ENCODE results near the gene PLA2G2D. TPM values are rescaled to one million over a fixed set of nuclear protein-coding genes. Genes with fewer than 3 reads are reported as not detected.
A peak's percentile ranks its signal among the peaks of the same experiment; 100 is the strongest.

Gene PLA2G2D
- total RNA-seq, 1 experiment from 2014 or later: not detected

DNA sequence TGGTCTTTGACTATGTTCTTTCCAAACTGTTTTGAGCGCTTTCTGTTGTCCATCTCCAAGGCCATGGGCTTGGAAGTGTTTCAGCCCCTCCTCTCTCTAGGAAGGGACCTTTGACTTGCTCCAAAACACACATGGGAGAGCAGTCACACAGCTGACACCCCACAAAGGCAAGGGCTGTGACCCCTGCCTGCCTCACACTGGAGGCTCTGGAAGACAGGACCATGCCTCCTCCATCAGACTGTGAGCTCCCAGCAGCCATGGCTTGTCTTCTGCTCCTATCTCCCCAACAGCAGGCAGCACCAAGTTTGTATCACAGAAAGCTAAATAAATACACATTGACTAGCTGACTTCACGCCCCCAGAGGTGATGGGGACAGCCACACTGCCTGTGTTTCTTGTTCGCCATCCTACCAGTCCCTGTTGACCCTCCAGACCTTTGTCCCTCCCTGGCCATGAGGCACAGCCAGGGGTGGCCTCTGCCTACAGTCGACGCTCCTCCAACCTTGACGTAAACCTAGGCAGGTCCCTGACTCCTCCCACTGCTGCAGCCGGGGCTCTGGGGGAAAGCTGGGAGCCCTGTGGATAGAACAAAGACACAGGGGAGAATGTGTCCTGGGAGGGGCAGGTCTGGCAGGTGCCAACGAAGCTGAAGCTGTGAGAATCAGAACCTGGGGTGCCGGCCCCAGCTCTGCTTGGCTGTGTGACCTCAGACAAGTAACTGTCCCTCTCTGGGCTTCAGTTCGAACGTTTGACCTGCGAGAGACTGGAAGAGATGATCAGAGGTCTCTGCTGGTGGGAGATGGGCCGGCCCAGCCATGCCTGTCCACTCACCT is 24.6 kb upstream of the PLA2G2D start:
- Histone ChIP-seq H3K4me2 (ENCODE audit: insufficient read depth, insufficient read length, low read length) (no peak overlapping the region), H4K5ac (ENCODE audit: insufficient read length, low read depth, low read length) (no peak overlapping the region), H3K79me2 (ENCODE audit: insufficient read depth, low read length) (no peaks in the 10 kb centered on the region), H3K56ac (ENCODE audit: insufficient read length, low read depth, low read length) (no peak overlapping the region), H3K27ac (ENCODE audit: insufficient read length, low read depth, low read length) (no peak overlapping the region), H3T11ph (ENCODE audit: low read length) (no peak overlapping the region), H3K79me1 (ENCODE audit: insufficient read depth, low read depth, low read length, poor library complexity, severe bottlenecking) (no peaks in the 10 kb centered on the region), H3K4ac (ENCODE audit: low read depth, low read length) (no peak overlapping the region), H3K23ac (ENCODE audit: insufficient read length, low read depth, low read length) (no peak overlapping the region), H3K4me1 (ENCODE audit: insufficient read depth, low read length) (no peaks in the 10 kb centered on the region), H2BK20ac (ENCODE audit: low read depth, low read length, poor library complexity, severe bottlenecking) (no peak overlapping the region), H3K18ac (ENCODE audit: insufficient read length, low read depth, low read length) (no peak overlapping the region), H2BK15ac (ENCODE audit: low read depth, low read length) (no peak overlapping the region), H2AFZ (ENCODE audit: low read length) (no peak overlapping the region), H2BK12ac (ENCODE audit: insufficient read length, low read depth, low read length) (no peak overlapping the region), H4K91ac (ENCODE audit: insufficient read length, low read depth, low read length) (no peak overlapping the region), H2BK5ac (ENCODE audit: insufficient read length, low read length) (no peak overlapping the region), H3K9me3 (ENCODE audit: control insufficient read depth, low read depth, low read length) (no peaks in the 10 kb centered on the region), H3K27me3 (ENCODE audit: insufficient read depth, low read length) (no peaks in the 10 kb centered on the region), H2BK120ac (ENCODE audit: low read depth, low read length, poor library complexity, severe bottlenecking) (no peak overlapping the region), H3K14ac (ENCODE audit: insufficient read depth, low read length) (peak overlapping the region; percentile 13; the same call in 1 of the 2 replicates), H3K23me2 (ENCODE audit: insufficient read length, low read depth, low read length, poor library complexity, severe bottlenecking) (no peaks in the 10 kb centered on the region), H2AK5ac (ENCODE audit: insufficient read length, low read length) (no peak overlapping the region), H4K8ac (replicated peaks; ENCODE audit: insufficient read length, low read depth, low read length) (no peak overlapping the region), H4K20me1 (ENCODE audit: control insufficient read depth, insufficient read depth, insufficient read length) (no peaks in the 10 kb centered on the region), H3K9ac (ENCODE audit: extremely low read depth, insufficient read length, low read length) (no peak overlapping the region)
- Mint-ChIP-seq H3K36me3 (ENCODE audit: insufficient read depth in 1 of 3, low read depth in 3 of 3) (no peaks in the 10 kb centered on the region), H3K4me3 (no peak overlapping the region), H3K4me1 (peaks cover 4 to 20% of the 10 kb centered on the region in 2 experiments), H3K27me3 (ENCODE audit: low read depth) (peaks cover 2% of the 10 kb centered on the region; the same call in 1 of the 2 replicates), H3K27ac (no peak overlapping the region; a peak in 1 of 7 replicates), H3K9me3 (no peaks in the 10 kb centered on the region)
- DNase-seq: no peak
- no CpG with 5 or more reads among the region's 13 CpGs for WGBS (ENCODE audit: extremely low coverage, insufficient read length, low lambda C conversion rate)
- TF ChIP-seq, protein P1, sequence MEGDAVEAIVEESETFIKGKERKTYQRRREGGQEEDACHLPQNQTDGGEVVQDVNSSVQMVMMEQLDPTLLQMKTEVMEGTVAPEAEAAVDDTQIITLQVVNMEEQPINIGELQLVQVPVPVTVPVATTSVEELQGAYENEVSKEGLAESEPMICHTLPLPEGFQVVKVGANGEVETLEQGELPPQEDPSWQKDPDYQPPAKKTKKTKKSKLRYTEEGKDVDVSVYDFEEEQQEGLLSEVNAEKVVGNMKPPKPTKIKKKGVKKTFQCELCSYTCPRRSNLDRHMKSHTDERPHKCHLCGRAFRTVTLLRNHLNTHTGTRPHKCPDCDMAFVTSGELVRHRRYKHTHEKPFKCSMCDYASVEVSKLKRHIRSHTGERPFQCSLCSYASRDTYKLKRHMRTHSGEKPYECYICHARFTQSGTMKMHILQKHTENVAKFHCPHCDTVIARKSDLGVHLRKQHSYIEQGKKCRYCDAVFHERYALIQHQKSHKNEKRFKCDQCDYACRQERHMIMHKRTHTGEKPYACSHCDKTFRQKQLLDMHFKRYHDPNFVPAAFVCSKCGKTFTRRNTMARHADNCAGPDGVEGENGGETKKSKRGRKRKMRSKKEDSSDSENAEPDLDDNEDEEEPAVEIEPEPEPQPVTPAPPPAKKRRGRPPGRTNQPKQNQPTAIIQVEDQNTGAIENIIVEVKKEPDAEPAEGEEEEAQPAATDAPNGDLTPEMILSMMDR (conservative IDR thresholded peaks at IDR 0.05): no peak

Measured in H9 (cell line).